Ramos (cell line): ENCODE measurements around the gene DENND1A.

Experiments used
- in situ Hi-C: fragments of 300-500 bp; cut with MboI; formaldehyde crosslinking; loops from one replicate; pipeline ENCODE4 v1.14.3; 2022; ENCODE audit warnings: low sequenced_read_pairs; ENCODE audit not compliant: unreplicated experiment

DENND1A gene

DNA sequence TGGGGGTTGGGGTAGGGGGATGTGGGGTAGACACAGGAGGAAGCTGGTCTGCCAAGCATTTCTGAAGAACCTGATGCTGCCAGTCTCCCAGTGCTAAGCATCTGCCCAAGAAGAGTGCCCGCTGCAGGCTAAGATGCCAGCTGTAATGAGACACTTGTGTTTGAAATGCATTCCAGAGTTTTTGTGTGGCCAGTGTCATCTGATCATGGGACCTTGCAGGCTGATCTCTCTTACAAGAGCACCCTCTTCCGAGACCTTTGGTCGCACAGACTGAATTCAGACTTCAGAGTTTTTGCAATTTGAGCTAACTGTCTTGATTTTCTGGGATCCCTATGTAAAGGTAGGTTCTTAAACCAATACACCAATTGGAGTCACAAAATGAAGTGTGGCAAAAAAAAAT, 58.1 kb downstream of the DENND1A start:
- in situ Hi-C loops = no loop called here

GRCh38 chr9:123868002-123868401, 61.9 kb downstream of the DENND1A start:
- in situ Hi-C loops = no loop called here

GRCh38 chr9:123867034-123867433, 62.9 kb downstream of the DENND1A start:
- in situ Hi-C loops = no loop called here

DNA sequence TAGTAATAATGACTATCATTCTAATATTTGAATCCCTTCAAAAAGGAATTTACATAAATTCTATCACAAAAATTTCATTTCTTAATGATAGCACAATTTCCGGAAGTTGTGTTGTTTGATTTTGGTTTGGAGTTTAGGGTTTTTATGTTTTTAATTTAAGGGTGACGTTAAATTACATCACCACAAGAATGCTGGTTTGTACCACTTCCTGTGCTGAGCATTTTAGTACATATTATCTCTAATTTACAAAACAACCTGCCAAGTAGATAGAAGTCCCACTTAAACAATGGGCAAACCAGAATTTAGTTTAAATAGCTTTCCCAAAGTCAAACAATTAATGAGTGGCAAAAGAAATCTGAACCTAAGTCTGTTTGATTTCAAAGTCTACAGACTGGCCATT, 63.4 kb downstream of the DENND1A start:
- in situ Hi-C loops = no loop called here

GRCh38 chr9:123865226-123866000, 64.5 kb downstream of the DENND1A start:
- in situ Hi-C loops = no loop called here

- in situ Hi-C loops = no loop called here
Measured at GRCh38 chr9:123864251-123864650, 65.7 kb downstream of the DENND1A start.

DNA sequence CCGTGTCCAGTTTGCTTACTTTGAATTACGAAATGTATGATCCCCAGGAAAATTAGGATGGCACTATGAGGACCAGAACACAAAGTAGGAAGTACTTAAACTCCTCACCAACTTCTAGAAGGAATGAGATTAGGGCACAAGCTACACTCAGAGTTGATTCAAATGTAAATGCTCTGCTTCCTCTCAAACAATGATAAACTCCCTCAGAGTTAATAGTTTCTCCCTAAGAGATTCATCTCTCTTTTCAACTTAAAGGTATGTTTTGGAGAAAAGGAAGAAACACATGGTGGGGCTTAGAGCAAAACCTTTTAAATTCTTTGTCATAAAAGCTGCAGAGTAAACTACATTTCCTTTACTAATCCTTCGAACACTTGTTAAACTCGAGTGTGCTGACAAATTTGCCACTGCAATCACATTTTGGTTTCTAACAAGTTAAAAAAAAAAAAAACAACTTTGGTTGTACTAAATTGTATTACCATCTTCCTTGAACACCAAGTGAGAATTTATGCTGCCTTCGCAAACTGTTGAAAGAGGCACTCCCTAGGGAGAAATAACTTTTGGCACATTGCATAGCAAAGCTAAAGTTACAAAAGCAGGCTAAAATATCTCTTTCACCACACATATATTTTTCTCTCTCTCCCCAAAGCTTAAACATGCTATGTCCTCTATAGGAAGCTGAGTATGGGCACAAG, 66.6 kb downstream of the DENND1A start:
- in situ Hi-C loops = no loop called here

DNA sequence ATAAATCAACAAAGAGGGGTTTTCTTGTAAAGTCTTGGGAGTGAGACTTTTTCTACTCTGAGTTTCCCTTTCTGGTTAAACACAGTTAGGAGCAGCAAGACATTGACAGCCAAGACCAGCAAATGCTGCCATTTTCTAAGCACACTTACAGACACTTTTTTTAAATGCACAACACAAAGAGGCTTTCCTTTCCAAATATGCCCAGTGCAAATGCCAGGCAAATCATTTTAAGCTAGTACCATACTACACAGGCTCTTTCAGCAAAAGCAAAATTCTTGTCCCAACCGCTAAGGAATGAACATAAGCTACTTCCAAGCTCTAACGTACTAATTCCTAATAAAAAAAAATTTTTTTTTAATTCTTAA, 68.2 kb downstream of the DENND1A start:
- in situ Hi-C loops = no loop called here

GRCh38 chr9:123861086-123861755, 68.7 kb downstream of the DENND1A start:
- in situ Hi-C loops = no loop called here

DNA sequence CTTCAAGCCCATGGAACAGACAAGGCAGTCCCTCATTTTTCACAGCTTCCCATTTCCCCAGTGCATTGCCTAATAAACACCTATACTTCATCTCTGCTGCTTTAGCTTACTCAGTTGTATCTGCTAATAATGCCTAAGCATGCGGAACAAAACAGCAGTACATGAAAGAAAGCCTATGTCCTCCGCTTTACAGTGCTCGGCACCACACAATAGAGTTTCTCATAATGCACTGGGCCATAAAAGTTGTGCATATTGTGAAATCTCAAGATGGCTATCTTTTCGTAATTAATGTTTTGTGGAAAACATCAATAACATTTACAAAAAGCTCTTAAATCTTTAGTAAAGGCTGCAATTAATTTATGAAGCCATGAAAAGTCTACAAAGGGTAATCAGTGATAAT, 69.3 kb downstream of the DENND1A start:
- in situ Hi-C loops = no loop called here

DNA sequence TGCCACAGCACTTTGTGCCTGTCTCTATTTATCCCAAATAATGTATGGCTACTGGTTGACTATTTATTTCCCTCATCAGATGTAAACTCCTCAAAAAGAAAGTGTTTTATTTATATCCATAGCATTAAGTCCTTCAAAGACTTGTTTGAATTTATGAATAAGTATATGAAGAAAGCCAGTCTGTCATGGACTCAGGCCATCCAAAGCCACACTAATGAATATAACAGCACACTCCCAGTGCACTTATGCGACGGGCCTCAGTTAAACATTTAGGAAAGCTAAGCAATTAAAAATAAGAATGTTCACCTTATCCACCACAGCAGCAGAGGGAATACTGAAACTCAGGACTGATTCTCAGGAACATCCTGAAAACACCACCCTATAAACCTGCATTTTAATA, 77.5 kb downstream of the DENND1A start:
- in situ Hi-C loops = no loop called here

- in situ Hi-C loops = no loop called here
Measured at GRCh38 chr9:123851851-123852250, 78.1 kb downstream of the DENND1A start.

- in situ Hi-C loops = no loop called here
Measured at GRCh38 chr9:123848447-123849085, 81.4 kb downstream of the DENND1A start.

DNA sequence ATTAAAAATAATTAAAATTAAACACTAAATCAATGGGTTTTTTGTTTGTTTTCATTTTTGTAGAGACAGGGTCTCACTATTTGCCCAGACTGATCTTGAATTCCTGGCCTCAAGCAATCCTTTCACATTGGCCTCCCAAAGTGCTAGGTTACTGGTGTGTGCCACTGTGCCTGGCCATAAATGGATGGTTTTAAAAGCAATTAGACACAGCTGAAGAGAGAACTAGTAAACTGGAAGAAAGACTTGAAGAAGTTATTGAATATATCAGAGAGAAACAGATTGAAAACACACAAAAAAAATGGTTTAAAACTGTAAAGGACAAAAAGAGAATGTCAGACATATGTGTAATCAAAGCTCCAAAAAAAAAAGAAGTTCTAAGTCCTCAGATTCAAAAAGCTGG, 83.0 kb downstream of the DENND1A start:
- in situ Hi-C loops = no loop called here

- in situ Hi-C loops = no loop called here
Measured at GRCh38 chr9:123843703-123844102, 86.2 kb downstream of the DENND1A start.

GRCh38 chr9:123835821-123836220, 94.1 kb downstream of the DENND1A start:
- in situ Hi-C loops = no loop called here

- in situ Hi-C loops = no loop called here
Measured at GRCh38 chr9:123834889-123835562, 94.9 kb downstream of the DENND1A start.

- in situ Hi-C loops = no loop called here
Measured at GRCh38 chr9:123834218-123834888, 95.6 kb downstream of the DENND1A start.

- in situ Hi-C loops = no loop called here
Measured at GRCh38 chr9:123832858-123833650, 96.9 kb downstream of the DENND1A start.
